WI38 (cell line): ENCODE results near the gene CADM4.

Experiments used
- H3K4me3 ChIP-seq: 2 replicates; pipeline ENCODE4 v1.5.1; 2011; ENCODE audit warnings: low read depth, mild to moderate bottlenecking, control low read depth, low read length
- TF ChIP-seq, protein P1 (sequence below): IDR thresholded peaks from 2 replicates; pipeline ENCODE4 v1.5.1; 2012; ENCODE audit warnings: low read depth, mild to moderate bottlenecking, control low read depth, low read length

CADM4 gene

DNA sequence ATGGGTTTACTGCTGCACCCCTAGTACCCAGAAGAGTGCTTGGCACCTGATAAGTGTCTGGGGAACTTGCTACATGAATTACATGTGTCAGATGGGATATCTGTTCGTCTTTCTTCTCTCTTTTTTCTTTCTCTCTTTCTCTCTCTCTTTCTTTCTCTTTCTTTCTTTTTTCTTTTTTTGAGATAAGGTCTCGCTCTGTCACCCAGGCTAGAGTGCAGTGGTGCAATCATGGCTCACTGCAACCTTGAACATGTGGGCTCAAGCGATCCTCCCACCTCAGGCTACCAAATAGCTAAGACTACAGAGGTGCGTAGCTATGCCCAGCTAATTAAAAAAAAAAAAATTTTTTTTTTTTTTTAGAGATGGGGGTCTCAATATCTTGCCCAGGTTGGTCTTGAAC is 6.1 kb downstream of the CADM4 start:
- TF ChIP-seq, protein P1, sequence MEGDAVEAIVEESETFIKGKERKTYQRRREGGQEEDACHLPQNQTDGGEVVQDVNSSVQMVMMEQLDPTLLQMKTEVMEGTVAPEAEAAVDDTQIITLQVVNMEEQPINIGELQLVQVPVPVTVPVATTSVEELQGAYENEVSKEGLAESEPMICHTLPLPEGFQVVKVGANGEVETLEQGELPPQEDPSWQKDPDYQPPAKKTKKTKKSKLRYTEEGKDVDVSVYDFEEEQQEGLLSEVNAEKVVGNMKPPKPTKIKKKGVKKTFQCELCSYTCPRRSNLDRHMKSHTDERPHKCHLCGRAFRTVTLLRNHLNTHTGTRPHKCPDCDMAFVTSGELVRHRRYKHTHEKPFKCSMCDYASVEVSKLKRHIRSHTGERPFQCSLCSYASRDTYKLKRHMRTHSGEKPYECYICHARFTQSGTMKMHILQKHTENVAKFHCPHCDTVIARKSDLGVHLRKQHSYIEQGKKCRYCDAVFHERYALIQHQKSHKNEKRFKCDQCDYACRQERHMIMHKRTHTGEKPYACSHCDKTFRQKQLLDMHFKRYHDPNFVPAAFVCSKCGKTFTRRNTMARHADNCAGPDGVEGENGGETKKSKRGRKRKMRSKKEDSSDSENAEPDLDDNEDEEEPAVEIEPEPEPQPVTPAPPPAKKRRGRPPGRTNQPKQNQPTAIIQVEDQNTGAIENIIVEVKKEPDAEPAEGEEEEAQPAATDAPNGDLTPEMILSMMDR, result no peak

DNA sequence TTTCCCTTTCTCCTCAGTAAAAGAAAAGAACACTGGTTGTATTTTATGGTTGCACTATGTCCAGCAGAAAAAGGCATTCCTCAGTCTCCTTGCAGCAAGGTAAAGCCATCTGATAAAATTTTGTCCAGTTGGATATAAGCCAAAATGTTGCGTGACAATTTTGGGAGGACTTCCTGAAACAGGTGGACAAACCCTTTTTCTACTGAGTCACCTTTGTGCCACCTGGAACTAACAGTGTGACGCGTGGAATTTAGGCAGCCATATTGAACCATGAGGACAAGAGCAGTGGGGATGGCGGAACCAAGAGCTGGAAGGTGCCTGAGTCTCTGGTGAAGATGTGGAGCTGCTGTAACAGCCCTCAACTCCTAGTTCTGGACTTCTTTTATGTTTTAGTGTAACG is 8.2 kb downstream of the CADM4 start:
- TF ChIP-seq, protein P1, result no peak
- H3K4me3 ChIP-seq, result no peak overlapping the region

More for the DNA sequence above, 6.1 kb downstream of the CADM4 start:
- no peak overlapping the region for H3K4me3 ChIP-seq

DNA sequence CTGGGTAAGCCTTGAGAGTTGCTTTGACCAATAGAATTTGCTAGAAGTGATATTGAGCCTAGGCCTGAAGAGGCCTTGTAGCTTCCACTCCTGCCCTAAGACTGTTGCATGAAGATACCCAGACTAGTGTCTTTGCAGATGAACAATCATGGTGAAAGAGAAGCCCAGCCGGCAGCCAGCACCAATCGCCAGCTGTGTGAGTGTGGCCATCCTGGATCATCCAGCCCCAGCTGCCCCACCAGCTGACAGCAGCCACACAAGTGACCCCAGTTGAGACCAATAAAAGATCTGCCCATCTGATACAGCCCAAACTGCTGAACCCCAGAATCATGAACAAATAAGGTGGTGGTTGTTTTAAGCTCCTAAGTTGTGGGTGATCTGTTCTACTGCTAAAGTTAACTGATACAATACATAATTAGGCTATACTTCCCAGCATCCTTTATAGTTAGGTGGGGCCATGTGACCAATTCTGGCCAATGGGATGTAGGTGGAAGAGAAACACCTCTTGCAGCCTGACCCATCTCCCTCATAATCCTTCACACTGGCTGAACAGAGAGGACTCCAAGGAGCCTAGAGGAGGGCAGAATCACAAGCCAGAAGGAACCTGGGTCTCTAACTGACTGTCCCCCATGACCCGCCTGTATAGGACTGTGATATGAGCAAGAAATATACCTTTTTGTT is 10.9 kb downstream of the CADM4 start:
- TF ChIP-seq, protein P1, result no peak
- H3K4me3 ChIP-seq, result no peak overlapping the region

DNA sequence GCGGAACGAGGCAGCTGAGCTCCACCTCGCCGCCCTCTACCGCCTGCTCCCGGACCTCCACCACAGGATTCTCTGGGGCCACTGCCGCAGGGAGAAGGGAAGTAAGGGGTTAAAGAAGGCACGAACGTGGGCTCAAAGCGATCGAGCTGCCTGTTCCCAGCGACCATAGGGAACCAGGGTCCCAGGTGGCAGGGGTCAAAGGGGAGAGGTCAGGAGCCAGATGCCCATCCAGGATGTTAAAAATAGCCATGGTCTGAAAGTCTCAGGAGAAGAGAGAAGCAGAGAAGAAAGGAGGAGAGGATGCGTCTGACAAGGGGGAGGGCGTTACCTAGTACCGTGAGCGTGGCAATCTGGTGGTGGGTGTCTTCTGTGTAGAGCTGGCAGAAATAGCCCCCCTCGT is 12.8 kb downstream of the CADM4 start:
- no peak overlapping the region for H3K4me3 ChIP-seq
- TF ChIP-seq, protein P1, result no peak

DNA sequence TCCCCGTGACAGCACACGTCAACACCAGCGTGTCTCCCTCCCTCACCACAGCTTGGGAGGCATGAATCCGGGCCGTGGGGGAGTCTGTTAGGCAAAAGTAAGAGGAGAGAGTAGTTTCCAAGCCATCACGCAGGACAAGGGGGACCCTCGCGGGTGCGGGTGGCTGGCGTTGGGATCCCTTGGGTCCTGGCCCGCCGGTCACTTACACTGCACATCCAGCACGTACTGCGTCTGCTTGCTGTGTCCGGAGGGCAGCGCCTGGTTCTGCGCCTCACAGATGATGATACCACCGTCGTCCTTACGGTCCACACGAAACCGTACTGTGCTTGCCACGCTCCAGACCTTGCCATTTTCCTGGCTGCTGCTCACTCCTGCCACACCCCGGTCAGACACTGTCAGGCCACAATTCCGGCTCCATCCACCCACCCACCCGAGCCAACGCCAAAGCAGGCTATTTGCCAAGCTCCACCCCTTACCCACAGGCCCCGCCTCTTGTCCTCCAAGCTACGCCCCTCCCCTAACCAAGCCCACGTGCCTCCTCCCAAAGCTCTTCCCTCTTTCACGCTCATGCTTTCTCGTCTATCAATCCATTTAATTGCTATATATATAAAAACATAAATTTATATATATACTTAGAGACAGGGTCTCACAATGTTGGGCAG is 13.6 kb downstream of the CADM4 start:
- TF ChIP-seq, protein P1, result no peak
- H3K4me3 ChIP-seq, result no peak overlapping the region

DNA sequence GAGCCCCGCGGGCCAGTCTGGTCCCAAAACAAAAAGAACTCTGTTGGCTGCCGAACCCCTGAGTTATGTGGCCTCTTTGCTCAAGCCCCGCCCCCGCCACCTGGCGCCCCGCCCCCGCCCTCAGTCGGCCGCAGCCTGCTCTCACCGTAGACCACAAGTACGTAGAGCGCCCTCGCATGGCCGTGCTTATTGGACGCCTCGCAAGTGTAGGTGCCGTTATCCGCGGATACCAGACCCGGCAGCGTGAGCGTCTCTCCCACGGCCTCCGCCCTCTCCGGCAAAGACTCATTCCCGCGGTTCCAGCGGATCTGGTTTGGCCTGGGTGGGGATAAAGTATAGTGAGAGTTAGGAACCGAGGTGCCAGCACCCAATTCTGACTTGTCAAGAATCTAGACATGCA is 14.7 kb downstream of the CADM4 start:
- TF ChIP-seq, protein P1, result no peak
- no peak overlapping the region for H3K4me3 ChIP-seq

DNA sequence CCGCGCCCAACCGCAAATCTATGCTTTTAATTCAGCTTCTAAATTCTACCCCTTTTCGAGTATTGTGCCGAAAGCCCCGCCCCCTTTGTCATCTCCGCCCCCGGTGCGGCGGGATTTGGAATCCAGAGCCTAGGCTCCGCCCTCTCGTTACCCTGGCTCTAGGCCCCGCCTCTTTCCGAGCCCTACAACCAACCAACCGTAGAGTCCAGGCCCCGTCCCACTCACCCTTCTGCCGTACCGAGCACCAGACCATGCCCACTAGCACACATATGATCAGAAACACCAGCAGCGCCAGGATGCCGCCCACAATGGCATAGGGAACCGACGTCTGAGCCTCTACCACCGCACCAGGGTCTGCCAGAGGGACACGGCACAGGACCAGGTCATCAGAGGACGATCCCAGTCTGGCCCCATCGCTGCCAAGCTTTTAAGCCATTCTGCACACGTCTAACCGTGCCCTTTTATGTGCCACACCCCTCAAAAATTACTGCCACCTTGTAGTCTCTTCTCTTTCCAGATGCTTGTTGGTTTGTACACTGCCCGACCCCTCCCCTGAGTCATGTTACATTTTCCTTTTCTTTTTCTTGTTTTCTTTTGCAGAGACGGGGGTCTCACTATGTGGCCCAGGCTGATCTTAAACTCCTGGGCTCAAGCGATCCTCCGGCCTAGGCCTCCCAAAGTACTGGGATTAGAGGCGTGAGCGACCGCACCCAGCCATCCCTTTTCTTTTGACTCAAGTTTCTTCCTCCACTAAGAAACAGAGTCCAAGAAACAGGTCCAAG is 15.6 kb downstream of the CADM4 start:
- TF ChIP-seq, protein P1, result no peak
- H3K4me3 ChIP-seq, result no peak overlapping the region
